ENCODE measurements around the gene ANKMY1.

The ANKMY1 gene

GRCh38 chr2:240512109-240512485 is 45.7 kb downstream of the ANKMY1 start:
- DNase-seq (ENCODE audit: low read depth) = no peak
- TF ChIP-seq MAX (IDR thresholded peaks at IDR 0.05; ENCODE audit: low read depth, low read length) (no peak), MYC (IDR thresholded peaks at IDR 0.05; ENCODE audit: low read depth, low read length) (no peak), POLR2A (IDR thresholded peaks at IDR 0.05; ENCODE audit: extremely low read depth, insufficient read length) (no peak), CTCF (IDR thresholded peaks at IDR 0.05; ENCODE audit: low read depth, low read length) (no peak)
- H3K4me3 ChIP-seq (ENCODE audit: low read depth, low read length) = no peak overlapping the region

- TF ChIP-seq POLR2A (IDR thresholded peaks at IDR 0.05; ENCODE audit: extremely low read depth, insufficient read length) = no peak
- TF ChIP-seq MAX (IDR thresholded peaks at IDR 0.05; ENCODE audit: low read depth, low read length) = no peak
- TF ChIP-seq CTCF (IDR thresholded peaks at IDR 0.05; ENCODE audit: low read depth, low read length) = no peak
- TF ChIP-seq MYC (IDR thresholded peaks at IDR 0.05; ENCODE audit: low read depth, low read length) = no peak
- no peak for DNase-seq (ENCODE audit: low read depth)
- no peak overlapping the region for H3K4me3 ChIP-seq (ENCODE audit: low read depth, low read length)
These were observed 46.3 kb downstream of the ANKMY1 start for GRCh38 chr2:240511351-240512108.

GRCh38 chr2:240510513-240511210 is 47.1 kb downstream of the ANKMY1 start:
- no peak for TF ChIP-seq POLR2A (IDR thresholded peaks at IDR 0.05; ENCODE audit: extremely low read depth, insufficient read length)
- no peak for DNase-seq (ENCODE audit: low read depth)
- H3K4me3 ChIP-seq (ENCODE audit: low read depth, low read length) = no peak overlapping the region

GRCh38 chr2:240509667-240510512 is 47.9 kb downstream of the ANKMY1 start:
- no peak for DNase-seq (ENCODE audit: low read depth)
- H3K4me3 ChIP-seq (ENCODE audit: low read depth, low read length) = no peak overlapping the region
- TF ChIP-seq CTCF (IDR thresholded peaks at IDR 0.05; ENCODE audit: low read depth, low read length) (no peak), MYC (IDR thresholded peaks at IDR 0.05; ENCODE audit: low read depth, low read length) (no peak), MAX (IDR thresholded peaks at IDR 0.05; ENCODE audit: low read depth, low read length) (no peak), POLR2A (IDR thresholded peaks at IDR 0.05; ENCODE audit: extremely low read depth, insufficient read length) (no peak)

- TF ChIP-seq POLR2A (IDR thresholded peaks at IDR 0.05; ENCODE audit: extremely low read depth, insufficient read length) (no peak), CTCF (IDR thresholded peaks at IDR 0.05; ENCODE audit: low read depth, low read length) (no peak), MAX (IDR thresholded peaks at IDR 0.05; ENCODE audit: low read depth, low read length) (no peak), MYC (IDR thresholded peaks at IDR 0.05; ENCODE audit: low read depth, low read length) (no peak)
- no peak for DNase-seq (ENCODE audit: low read depth)
- H3K4me3 ChIP-seq (ENCODE audit: low read depth, low read length) = no peak overlapping the region
These were observed 48.8 kb downstream of the ANKMY1 start for GRCh38 chr2:240508832-240509545.

Data from NB4 (cell line).